ENCODE results near the gene IGFBPL1.

Gene IGFBPL1

DNA sequence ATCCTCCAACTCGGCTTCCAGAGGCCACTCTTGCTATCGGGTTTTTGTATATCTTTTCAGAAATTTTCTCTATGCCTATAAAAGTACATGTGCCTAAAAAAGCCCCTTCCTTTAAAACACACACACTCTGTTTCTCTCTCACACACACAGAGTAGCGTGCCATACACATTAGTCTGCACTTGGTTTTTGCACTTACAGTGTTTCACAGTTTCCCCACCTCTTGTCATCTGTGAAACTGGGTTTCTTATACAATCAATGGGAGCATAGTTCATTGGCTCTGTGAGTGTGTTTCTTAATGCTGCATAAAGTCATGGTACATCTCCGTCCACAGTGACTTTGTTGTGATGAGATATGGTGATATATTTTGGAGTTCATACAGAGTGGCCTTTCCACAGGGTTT is 664 bp upstream of the IGFBPL1 start:
- Histone ChIP-seq H3K4me2 (ENCODE audit: insufficient read depth, low read length) (no peak overlapping the region), H3K27me3 (ENCODE audit: insufficient read depth, low read length, poor library complexity) (no peaks in the 10 kb centered on the region), H3K79me2 (ENCODE audit: insufficient read depth, low read length) (no peaks in the 10 kb centered on the region), H4K20me1 (ENCODE audit: insufficient read depth, low read length) (no peaks in the 10 kb centered on the region), H3K27ac (ENCODE audit: low read length) (no peak overlapping the region), H3K36me3 (ENCODE audit: insufficient read depth, low read length) (no peaks in the 10 kb centered on the region), H3K9me3 (ENCODE audit: insufficient read depth, low read length, severe bottlenecking) (no peaks in the 10 kb centered on the region), H3K4me1 (ENCODE audit: insufficient read depth, low read length) (no peaks in the 10 kb centered on the region), H2AFZ (ENCODE audit: low read depth, low read length) (no peak overlapping the region), H3K9ac (ENCODE audit: low read depth, low read length) (no peak overlapping the region), H3K4me3 (ENCODE audit: low read depth in 1 of 2, low read length in 2 of 2) (no peak overlapping the region)
- TF ChIP-seq EZH2 (IDR thresholded peaks at IDR 0.05; ENCODE audit: borderline replicate concordance, low read depth, low read length, severe bottlenecking): no peak
- TF ChIP-seq, protein P1, sequence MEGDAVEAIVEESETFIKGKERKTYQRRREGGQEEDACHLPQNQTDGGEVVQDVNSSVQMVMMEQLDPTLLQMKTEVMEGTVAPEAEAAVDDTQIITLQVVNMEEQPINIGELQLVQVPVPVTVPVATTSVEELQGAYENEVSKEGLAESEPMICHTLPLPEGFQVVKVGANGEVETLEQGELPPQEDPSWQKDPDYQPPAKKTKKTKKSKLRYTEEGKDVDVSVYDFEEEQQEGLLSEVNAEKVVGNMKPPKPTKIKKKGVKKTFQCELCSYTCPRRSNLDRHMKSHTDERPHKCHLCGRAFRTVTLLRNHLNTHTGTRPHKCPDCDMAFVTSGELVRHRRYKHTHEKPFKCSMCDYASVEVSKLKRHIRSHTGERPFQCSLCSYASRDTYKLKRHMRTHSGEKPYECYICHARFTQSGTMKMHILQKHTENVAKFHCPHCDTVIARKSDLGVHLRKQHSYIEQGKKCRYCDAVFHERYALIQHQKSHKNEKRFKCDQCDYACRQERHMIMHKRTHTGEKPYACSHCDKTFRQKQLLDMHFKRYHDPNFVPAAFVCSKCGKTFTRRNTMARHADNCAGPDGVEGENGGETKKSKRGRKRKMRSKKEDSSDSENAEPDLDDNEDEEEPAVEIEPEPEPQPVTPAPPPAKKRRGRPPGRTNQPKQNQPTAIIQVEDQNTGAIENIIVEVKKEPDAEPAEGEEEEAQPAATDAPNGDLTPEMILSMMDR (IDR thresholded peaks at IDR 0.05; ENCODE audit: borderline replicate concordance, extremely low read depth, low read length, poor library complexity, severe bottlenecking): no peak
- ATAC-seq (ENCODE audit: insufficient read depth, low read depth): no peak
- no peak for DNase-seq

DNA sequence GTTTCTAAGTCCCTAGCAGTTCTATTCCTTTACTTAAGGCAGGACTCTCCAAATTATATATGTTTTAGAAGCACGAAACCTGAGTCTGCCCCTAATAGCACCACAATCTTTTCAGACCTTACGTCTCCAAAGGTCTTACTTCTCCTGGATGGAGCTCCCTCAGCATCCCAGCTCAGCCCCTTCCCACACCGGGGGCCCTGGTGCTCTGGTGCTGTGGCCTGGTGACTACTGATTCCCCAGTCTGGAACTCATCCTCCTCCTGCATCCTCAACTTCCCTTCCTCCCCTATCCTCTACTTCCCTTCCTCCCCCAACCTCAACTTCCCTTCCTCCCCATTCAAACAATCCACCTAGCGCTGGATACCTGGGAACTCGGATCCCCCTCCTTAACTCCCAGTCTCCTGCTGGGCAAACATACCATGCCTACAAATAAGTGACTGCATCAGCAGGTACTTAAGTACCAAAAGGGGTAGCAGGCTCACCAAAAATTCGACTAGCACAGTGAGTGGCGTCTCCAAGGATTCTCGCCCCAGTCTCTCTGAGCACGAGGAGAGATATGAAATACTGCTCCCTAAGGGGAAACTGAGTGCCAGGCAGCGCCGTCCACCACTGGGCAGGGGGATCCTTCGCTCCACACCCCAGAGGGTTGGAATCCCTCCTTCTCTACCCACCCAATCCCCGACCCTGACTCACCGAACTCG is 831 bp downstream of the IGFBPL1 start:
- H3K79me2 ChIP-seq (ENCODE audit: insufficient read depth, low read length): no peaks in the 10 kb centered on the region
- no peak for DNase-seq
- no peak overlapping the region for H3K4me2 ChIP-seq (ENCODE audit: insufficient read depth, low read length)
- no peak for ATAC-seq (ENCODE audit: insufficient read depth, low read depth)
- TF ChIP-seq, protein P1 (IDR thresholded peaks at IDR 0.05; ENCODE audit: borderline replicate concordance, extremely low read depth, low read length, poor library complexity, severe bottlenecking): no peak
- no peak for TF ChIP-seq EZH2 (IDR thresholded peaks at IDR 0.05; ENCODE audit: borderline replicate concordance, low read depth, low read length, severe bottlenecking)
- H4K20me1 ChIP-seq (ENCODE audit: insufficient read depth, low read length): no peaks in the 10 kb centered on the region
- H3K27ac ChIP-seq (ENCODE audit: low read length): no peak overlapping the region
- H2AFZ ChIP-seq (ENCODE audit: low read depth, low read length): no peak overlapping the region
- no peaks in the 10 kb centered on the region for H3K36me3 ChIP-seq (ENCODE audit: insufficient read depth, low read length)
- no peak overlapping the region for H3K4me3 ChIP-seq (ENCODE audit: low read depth in 1 of 2, low read length in 2 of 2)
- H3K9me3 ChIP-seq (ENCODE audit: insufficient read depth, low read length, severe bottlenecking): no peaks in the 10 kb centered on the region
- no peaks in the 10 kb centered on the region for H3K27me3 ChIP-seq (ENCODE audit: insufficient read depth, low read length, poor library complexity)
- no peak overlapping the region for H3K9ac ChIP-seq (ENCODE audit: low read depth, low read length)
- no peaks in the 10 kb centered on the region for H3K4me1 ChIP-seq (ENCODE audit: insufficient read depth, low read length)

DNA sequence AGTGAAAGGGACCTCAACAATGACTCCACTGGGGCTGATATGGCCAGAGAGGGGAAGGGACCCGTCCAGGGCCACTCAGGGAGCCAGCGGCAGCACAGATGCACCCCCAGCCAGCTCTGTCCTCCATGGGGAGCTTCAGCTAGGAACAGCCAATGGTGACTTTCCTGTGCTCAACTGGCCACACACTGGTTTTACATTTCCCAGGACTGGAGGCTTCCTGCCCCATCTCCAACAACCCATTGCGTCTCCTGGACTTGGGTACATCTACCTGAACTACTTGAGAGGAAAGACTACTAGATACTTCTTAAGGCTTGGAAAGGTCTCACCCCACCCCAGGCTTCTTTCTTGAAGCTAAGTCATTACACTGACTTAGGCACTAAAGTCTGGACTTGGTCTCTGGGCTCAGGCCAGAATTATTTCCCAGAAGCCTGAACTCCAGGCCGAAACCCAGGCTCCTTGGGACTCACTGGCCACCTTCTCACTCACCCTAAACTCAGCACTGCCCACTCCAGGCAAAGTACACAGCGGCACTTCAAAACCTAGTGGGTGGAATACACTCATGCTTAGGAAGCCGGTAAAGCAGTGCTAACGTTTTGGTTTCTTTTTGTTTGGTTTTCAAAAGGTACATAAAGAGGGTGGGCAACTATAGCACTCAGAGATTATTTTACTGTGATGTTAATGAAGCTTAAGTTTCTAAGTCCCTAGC is 1.5 kb downstream of the IGFBPL1 start:
- Histone ChIP-seq H3K4me2 (ENCODE audit: insufficient read depth, low read length) (no peak overlapping the region), H2AFZ (ENCODE audit: low read depth, low read length) (no peak overlapping the region), H3K27ac (ENCODE audit: low read length) (no peak overlapping the region), H3K4me1 (ENCODE audit: insufficient read depth, low read length) (no peaks in the 10 kb centered on the region), H3K36me3 (ENCODE audit: insufficient read depth, low read length) (no peaks in the 10 kb centered on the region), H3K79me2 (ENCODE audit: insufficient read depth, low read length) (no peaks in the 10 kb centered on the region), H3K27me3 (ENCODE audit: insufficient read depth, low read length, poor library complexity) (no peaks in the 10 kb centered on the region), H3K9me3 (ENCODE audit: insufficient read depth, low read length, severe bottlenecking) (no peaks in the 10 kb centered on the region), H4K20me1 (ENCODE audit: insufficient read depth, low read length) (no peaks in the 10 kb centered on the region), H3K9ac (ENCODE audit: low read depth, low read length) (no peak overlapping the region), H3K4me3 (ENCODE audit: low read depth in 1 of 2, low read length in 2 of 2) (no peak overlapping the region)
- no peak for TF ChIP-seq EZH2 (IDR thresholded peaks at IDR 0.05; ENCODE audit: borderline replicate concordance, low read depth, low read length, severe bottlenecking)
- TF ChIP-seq, protein P1 (IDR thresholded peaks at IDR 0.05; ENCODE audit: borderline replicate concordance, extremely low read depth, low read length, poor library complexity, severe bottlenecking): no peak
- DNase-seq (no peak), ATAC-seq (ENCODE audit: insufficient read depth, low read depth) (no peak)
